IMR-90 (cell line): ENCODE measurements around the gene KDM5D. TPM values are rescaled to one million over a fixed set of nuclear protein-coding genes. Genes with fewer than 3 reads are reported as not detected.

Experiments used
- ATAC-seq: fragments of 200-7000 bp; cut with Tn5 transposase; 2 replicates; pipeline ENCODE4 v1.9.1; 2020; ENCODE audit warnings: low read depth, mild to moderate bottlenecking, moderate library complexity
- BruUV-seq: library from RNA; stranded (reverse); fragments of 400-500 nt; replicated peaks from 2 replicates; lab custom pipeline; 2021; lab: Mats Ljungman, UMichigan
- CTCF ChIA-PET: fragments of 300-600 bp; formaldehyde crosslinking; extraction: SDS; loops from one replicate; lab custom pipeline; 2021; ENCODE audit warnings: antibody characterized with exemption; lab: Yijun Ruan, JAX
- POLR2A ChIA-PET: fragments of 300-600 bp; sonication (Branson Sonifier 250); formaldehyde crosslinking; loops from one replicate; lab custom pipeline; 2022; ENCODE audit warnings: antibody characterized with exemption; ENCODE audit not compliant: unreplicated experiment; lab: Charles Lee
- DNase-seq: peaks from one replicate; pipeline ENCODE4 v3.0.0; 2013
- H2AFZ ChIP-seq: replicated peaks from 2 replicates; pipeline ENCODE3; 2013; ENCODE audit warnings: low read length, mild to moderate bottlenecking; ENCODE audit not compliant: poor library complexity
- H2AK5ac ChIP-seq: 2 replicates; pipeline ENCODE4 v1.6.1; 2013; ENCODE audit warnings: low read depth, low read length, inconsistent platforms
- H2AK9ac ChIP-seq: replicated peaks from 2 replicates; pipeline ENCODE3; 2013; ENCODE audit warnings: mild to moderate bottlenecking, low read depth, low read length, moderate library complexity; ENCODE audit not compliant: poor library complexity
- H2BK120ac ChIP-seq: 2 replicates; pipeline ENCODE4 v1.6.1; 2013; ENCODE audit warnings: low read depth, low read length, inconsistent platforms
- H2BK15ac ChIP-seq: 3 replicates; pipeline ENCODE4 v1.6.1; 2013; ENCODE audit warnings: low read depth, low read length, inconsistent platforms
- H2BK20ac ChIP-seq: 2 replicates; pipeline ENCODE4 v1.6.1; 2013; ENCODE audit warnings: low read depth, mild to moderate bottlenecking, inconsistent platforms, low read length, moderate library complexity
- H2BK5ac ChIP-seq: 2 replicates; pipeline ENCODE4 v1.6.1; 2013; ENCODE audit warnings: mild to moderate bottlenecking, low read depth, low read length, inconsistent platforms; ENCODE audit not compliant: poor library complexity, severe bottlenecking
- H3K14ac ChIP-seq: replicated peaks from 2 replicates; pipeline ENCODE4 v1.6.1; 2013; ENCODE audit warnings: low read depth, low read length, inconsistent platforms
- H3K18ac ChIP-seq: 2 replicates; pipeline ENCODE4 v1.6.1; 2013; ENCODE audit warnings: low read depth, low read length, control low read depth
- H3K23ac ChIP-seq: 2 replicates; pipeline ENCODE4 v1.6.1; 2013; ENCODE audit warnings: low read depth, low read length, inconsistent platforms
- H3K27ac ChIP-seq: 2 replicates; pipeline ENCODE4 v1.5.1; 2013; ENCODE audit warnings: mild to moderate bottlenecking, control low read depth, low read length; ENCODE audit not compliant: insufficient read depth
- H3K27me3 ChIP-seq: 2 replicates; pipeline ENCODE4 v1.6.1; 2013; ENCODE audit warnings: low read length; ENCODE audit not compliant: control insufficient read depth, insufficient read depth
- H3K36me3 ChIP-seq: 2 replicates; pipeline ENCODE4 v1.6.1; 2013; ENCODE audit warnings: low read length, mixed read lengths; ENCODE audit not compliant: control insufficient read depth, insufficient read depth
- H3K4ac ChIP-seq: 2 replicates; pipeline ENCODE4 v1.6.1; 2013; ENCODE audit warnings: low read depth, low read length, inconsistent platforms
- H3K4me1 ChIP-seq: 2 replicates; pipeline ENCODE4 v1.6.1; 2013; ENCODE audit warnings: low read length, mixed read lengths; ENCODE audit not compliant: control insufficient read depth, insufficient read depth
- H3K4me2 ChIP-seq: 2 replicates; pipeline ENCODE4 v1.6.1; 2013; ENCODE audit warnings: low read depth, mild to moderate bottlenecking, control low read depth, low read length, moderate library complexity
- H3K4me3 ChIP-seq: 2 replicates; pipeline ENCODE4 v1.5.1; 2013; ENCODE audit warnings: low read depth, mild to moderate bottlenecking, control low read depth, low read length, moderate library complexity; ENCODE audit not compliant: insufficient read depth
- H3K56ac ChIP-seq: 2 replicates; pipeline ENCODE4 v1.6.1; 2013; ENCODE audit warnings: low read length, inconsistent platforms; ENCODE audit not compliant: insufficient read depth; ENCODE audit errors: extremely low read depth
- H3K79me1 ChIP-seq, 2 experiments: 2 replicates each; pipeline ENCODE4 v1.6.1; 2013; ENCODE audit warnings: low read length in 2 of 2, inconsistent platforms in 1 of 2, low read depth in 1 of 2
- H3K9ac ChIP-seq: 2 replicates; pipeline ENCODE4 v1.6.1; 2013; ENCODE audit warnings: low read depth, low read length, control low read depth
- H3K9me1 ChIP-seq: 2 replicates; pipeline ENCODE4 v1.6.1; 2013; ENCODE audit warnings: low read length, inconsistent platforms; ENCODE audit not compliant: insufficient read depth
- H3K9me3 ChIP-seq: 2 replicates; pipeline ENCODE4 v1.6.1; 2013; ENCODE audit warnings: low read length; ENCODE audit not compliant: control insufficient read depth, insufficient read depth
- H4K20me1 ChIP-seq: 2 replicates; pipeline ENCODE4 v1.6.1; 2013; ENCODE audit warnings: low read length, inconsistent platforms; ENCODE audit not compliant: insufficient read depth
- H4K5ac ChIP-seq: 2 replicates; pipeline ENCODE4 v1.6.1; 2013; ENCODE audit warnings: mild to moderate bottlenecking, low read depth, low read length, control low read depth
- H4K8ac ChIP-seq, 2 experiments: 2 replicates each; pipeline ENCODE4 v1.6.1; 2013; ENCODE audit warnings: low read depth in 2 of 2, low read length in 2 of 2, control low read depth in 1 of 2, inconsistent platforms in 1 of 2
- H4K91ac ChIP-seq: 2 replicates; pipeline ENCODE4 v1.6.1; 2013; ENCODE audit warnings: low read depth, low read length, inconsistent platforms; ENCODE audit not compliant: insufficient read depth
- BHLHE40 ChIP-seq: fragments of 150-350 bp; IDR thresholded peaks from 2 replicates; pipeline ENCODE4 v1.6.1; 2016; ENCODE audit warnings: mild to moderate bottlenecking, low read depth, low read length
- CEBPB ChIP-seq: IDR thresholded peaks from 2 replicates; pipeline ENCODE4 v1.6.1; 2012; ENCODE audit warnings: low read depth, low read length, improper control_type of control experiment
- CHD1 ChIP-seq: IDR thresholded peaks from 2 replicates; pipeline ENCODE4 v1.6.1; 2012; ENCODE audit warnings: low read depth, low read length, improper control_type of control experiment
- ELK1 ChIP-seq: fragments of 150-350 bp; IDR thresholded peaks from 2 replicates; pipeline ENCODE4 v1.6.1; 2016; ENCODE audit warnings: low read depth, mild to moderate bottlenecking, low read length, moderate library complexity, borderline replicate concordance
- FOS ChIP-seq: fragments of 150-350 bp; IDR thresholded peaks from 2 replicates; pipeline ENCODE4 v1.6.1; 2016; ENCODE audit warnings: low read depth, low read length
- MAFK ChIP-seq: IDR thresholded peaks from 2 replicates; pipeline ENCODE4 v1.6.1; 2012; ENCODE audit warnings: low read depth, low read length, improper control_type of control experiment
- MAZ ChIP-seq: IDR thresholded peaks from 2 replicates; pipeline ENCODE4 v1.6.1; 2012; ENCODE audit warnings: low read depth, mild to moderate bottlenecking, low read length, improper control_type of control experiment, moderate library complexity, borderline replicate concordance
- MXI1 ChIP-seq: IDR thresholded peaks from 2 replicates; pipeline ENCODE4 v1.6.1; 2012; ENCODE audit warnings: low read depth, mild to moderate bottlenecking, low read length, moderate library complexity, borderline replicate concordance
- NFE2L2 ChIP-seq: fragments of 150-350 bp; IDR thresholded peaks from 2 replicates; pipeline ENCODE4 v1.6.1; 2016; ENCODE audit warnings: low read depth, mild to moderate bottlenecking, low read length
- POLR2A ChIP-seq: IDR thresholded peaks from 2 replicates; pipeline ENCODE4 v1.6.1; 2012; ENCODE audit warnings: mild to moderate bottlenecking, low read depth, low read length
- RAD21 ChIP-seq: IDR thresholded peaks from 2 replicates; pipeline ENCODE4 v1.6.1; 2012; ENCODE audit warnings: low read length, improper control_type of control experiment
- RCOR1 ChIP-seq: IDR thresholded peaks from 2 replicates; pipeline ENCODE4 v1.6.1; 2012; ENCODE audit warnings: mild to moderate bottlenecking, low read length, improper control_type of control experiment; ENCODE audit not compliant: insufficient replicate concordance
- RFX5 ChIP-seq: IDR thresholded peaks from 2 replicates; pipeline ENCODE4 v1.8.0; 2012; ENCODE audit warnings: low read depth, mild to moderate bottlenecking, low read length, moderate library complexity
- SMC3 ChIP-seq: fragments of 150-350 bp; IDR thresholded peaks from 2 replicates; pipeline ENCODE4 v1.6.1; 2016; ENCODE audit warnings: low read depth, mild to moderate bottlenecking, antibody characterized with exemption, low read length, moderate library complexity
- USF2 ChIP-seq: fragments of 150-350 bp; IDR thresholded peaks from 2 replicates; pipeline ENCODE4 v1.6.1; 2017; ENCODE audit warnings: mild to moderate bottlenecking, antibody characterized with exemption, low read length, low read depth
- WGBS, 2 experiments: methylation state at CpG; one replicate each; pipeline versions ENCODE4 v1.1.5 to v1.1.7; 2013; ENCODE audit warnings: missing lambda C conversion rate in 2 of 2; ENCODE audit not compliant: insufficient read length in 1 of 2; ENCODE audit errors: extremely low coverage in 2 of 2; 5-methylcytosine and 5-hydroxymethylcytosine counted together
- dilution Hi-C: fragments of 300-500 bp; cut with HindIII; formaldehyde crosslinking; loops from one replicate; pipeline ENCODE4 v1.14.3; 2018; ENCODE audit warnings: low sequenced_read_pairs; ENCODE audit not compliant: unreplicated experiment
- in situ Hi-C: fragments of 300-500 bp; cut with MboI; formaldehyde crosslinking; loops from 3 replicates; pipeline ENCODE4 v1.14.3; 2019; ENCODE audit warnings: low sequenced_read_pairs, inconsistent platforms, mixed read lengths
- intact Hi-C: fragments of 100-400 bp; cut with micrococcal nuclease; formaldehyde crosslinking; loops from 2 replicates; pipeline ENCODE4 v1.10.0; 2022
- polyA plus RNA-seq, 3 experiments: library from polyadenylated mRNA; depleted of rRNA; stranded (reverse); fragments of >200 nt; gene quantifications; 2 replicates each; pipeline ENCODE4 v1.2.3, GENCODE V29; 2012; ENCODE audit warnings: low replicate concordance in 1 of 3
- total RNA-seq: library from RNA; depleted of rRNA; stranded (reverse); fragments of >200 nt; gene quantifications from 2 replicates; pipeline ENCODE4 v1.2.3, GENCODE V29; 2012
- TF ChIP-seq, protein P1 (sequence below): conservative IDR thresholded peaks from 2 replicates; pipeline ENCODE4 v1.5.1; 2012; ENCODE audit warnings: mild to moderate bottlenecking, low read depth, low read length, improper control_type of control experiment

Gene KDM5D
- total and polyA plus RNA-seq, 2 of the 4 experiments (the other 2 are of a cell fraction) = not detected

GRCh38 chrY:19715226-19715625 lies 29.3 kb downstream of the KDM5D start:
- H2AFZ ChIP-seq = no peak overlapping the region
- ATAC-seq = no peak
- H3K23ac ChIP-seq = no peak overlapping the region
- TF ChIP-seq ELK1 (no peak), FOS (no peak), RCOR1 (no peak), RFX5 (no peak), CEBPB (no peak), RAD21 (no peak), POLR2A (no peak), MXI1 (no peak), NFE2L2 (no peak), CHD1 (no peak), MAFK (no peak), USF2 (no peak), SMC3 (no peak), MAZ (no peak), BHLHE40 (no peak)
- TF ChIP-seq, protein P1, sequence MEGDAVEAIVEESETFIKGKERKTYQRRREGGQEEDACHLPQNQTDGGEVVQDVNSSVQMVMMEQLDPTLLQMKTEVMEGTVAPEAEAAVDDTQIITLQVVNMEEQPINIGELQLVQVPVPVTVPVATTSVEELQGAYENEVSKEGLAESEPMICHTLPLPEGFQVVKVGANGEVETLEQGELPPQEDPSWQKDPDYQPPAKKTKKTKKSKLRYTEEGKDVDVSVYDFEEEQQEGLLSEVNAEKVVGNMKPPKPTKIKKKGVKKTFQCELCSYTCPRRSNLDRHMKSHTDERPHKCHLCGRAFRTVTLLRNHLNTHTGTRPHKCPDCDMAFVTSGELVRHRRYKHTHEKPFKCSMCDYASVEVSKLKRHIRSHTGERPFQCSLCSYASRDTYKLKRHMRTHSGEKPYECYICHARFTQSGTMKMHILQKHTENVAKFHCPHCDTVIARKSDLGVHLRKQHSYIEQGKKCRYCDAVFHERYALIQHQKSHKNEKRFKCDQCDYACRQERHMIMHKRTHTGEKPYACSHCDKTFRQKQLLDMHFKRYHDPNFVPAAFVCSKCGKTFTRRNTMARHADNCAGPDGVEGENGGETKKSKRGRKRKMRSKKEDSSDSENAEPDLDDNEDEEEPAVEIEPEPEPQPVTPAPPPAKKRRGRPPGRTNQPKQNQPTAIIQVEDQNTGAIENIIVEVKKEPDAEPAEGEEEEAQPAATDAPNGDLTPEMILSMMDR = no peak
- H3K56ac ChIP-seq = no peak overlapping the region
- no peak overlapping the region for H2AK5ac ChIP-seq
- no peaks in the 10 kb centered on the region for H3K9me1 ChIP-seq
- no peak overlapping the region for H4K8ac ChIP-seq
- no peak overlapping the region for H2BK120ac ChIP-seq
- ChIA-PET CTCF (no interaction called here), POLR2A (no interaction called here)
- no peak for DNase-seq
- H3K14ac ChIP-seq = no peak overlapping the region
- intact Hi-C loops (no loop called here), dilution Hi-C loops (no loop called here), in situ Hi-C loops (no loop called here)
- H3K4me2 ChIP-seq = no peak overlapping the region
- no peak overlapping the region for H3K27ac ChIP-seq
- H4K20me1 ChIP-seq = no peaks in the 10 kb centered on the region
- no peaks in the 10 kb centered on the region for H3K9me3 ChIP-seq
- no peaks in the 10 kb centered on the region for H3K36me3 ChIP-seq
- H2BK20ac ChIP-seq = no peak overlapping the region
- BruUV-seq = no TSS peak
- H4K91ac ChIP-seq = no peak overlapping the region
- no CpG with 5 or more reads among the region's 5 CpGs for WGBS, 2 experiments
- H3K9ac ChIP-seq = no peak overlapping the region
- H2BK15ac ChIP-seq = no peak overlapping the region
- H2BK5ac ChIP-seq = no peak overlapping the region
- H3K4me3 ChIP-seq = no peak overlapping the region
- no peaks in the 10 kb centered on the region for H3K79me1 ChIP-seq
- no peak overlapping the region for H2AK9ac ChIP-seq
- H3K18ac ChIP-seq = no peak overlapping the region
- H3K4ac ChIP-seq = no peak overlapping the region
- H4K5ac ChIP-seq = no peak overlapping the region
- no peaks in the 10 kb centered on the region for H3K27me3 ChIP-seq
- H3K4me1 ChIP-seq = no peaks in the 10 kb centered on the region
